Ishikawa (cell line): ENCODE measurements around the gene SLC38A10.

Experiments used
- CEBPB ChIP-seq: IDR thresholded peaks from 2 replicates; pipeline ENCODE4 v1.6.1; 2012
- CREB1 ChIP-seq: IDR thresholded peaks from 2 replicates; pipeline ENCODE4 v1.6.1; 2012; ENCODE audit warnings: low read depth
- EGR1 ChIP-seq: IDR thresholded peaks from 2 replicates; pipeline ENCODE4 v1.6.1; 2012
- EP300 ChIP-seq: IDR thresholded peaks from 2 replicates; pipeline ENCODE4 v1.6.1; 2012; ENCODE audit warnings: borderline replicate concordance
- FOXM1 ChIP-seq: IDR thresholded peaks from 2 replicates; pipeline ENCODE4 v1.6.1; 2012; ENCODE audit warnings: low read depth, borderline replicate concordance
- NFIC ChIP-seq: IDR thresholded peaks from 2 replicates; pipeline ENCODE4 v1.6.1; 2012
- RAD21 ChIP-seq: IDR thresholded peaks from 2 replicates; pipeline ENCODE4 v1.6.1; 2012; ENCODE audit warnings: low read depth
- TAF1 ChIP-seq: IDR thresholded peaks from 2 replicates; pipeline ENCODE4 v1.6.1; 2012; ENCODE audit warnings: low read depth, mild to moderate bottlenecking
- TCF12 ChIP-seq: IDR thresholded peaks from 2 replicates; pipeline ENCODE4 v1.6.1; 2012; ENCODE audit warnings: low read depth
- TEAD4 ChIP-seq: IDR thresholded peaks from 2 replicates; pipeline ENCODE4 v1.6.1; 2012
- USF1 ChIP-seq: IDR thresholded peaks from 2 replicates; pipeline ENCODE4 v1.6.1; 2012
- YY1 ChIP-seq: IDR thresholded peaks from 2 replicates; pipeline ENCODE4 v1.6.1; 2012; ENCODE audit warnings: low read depth
- ZBTB7A ChIP-seq: IDR thresholded peaks from 2 replicates; pipeline ENCODE4 v1.6.1; 2012; ENCODE audit warnings: low read depth
- TF ChIP-seq, protein P1 (sequence below): IDR thresholded peaks from 2 replicates; pipeline ENCODE4 v1.6.1; 2012; ENCODE audit warnings: low read depth, mild to moderate bottlenecking
- TF ChIP-seq, protein P2 (sequence below): IDR thresholded peaks from 2 replicates; pipeline ENCODE4 v1.6.1; 2012

Gene SLC38A10

DNA sequence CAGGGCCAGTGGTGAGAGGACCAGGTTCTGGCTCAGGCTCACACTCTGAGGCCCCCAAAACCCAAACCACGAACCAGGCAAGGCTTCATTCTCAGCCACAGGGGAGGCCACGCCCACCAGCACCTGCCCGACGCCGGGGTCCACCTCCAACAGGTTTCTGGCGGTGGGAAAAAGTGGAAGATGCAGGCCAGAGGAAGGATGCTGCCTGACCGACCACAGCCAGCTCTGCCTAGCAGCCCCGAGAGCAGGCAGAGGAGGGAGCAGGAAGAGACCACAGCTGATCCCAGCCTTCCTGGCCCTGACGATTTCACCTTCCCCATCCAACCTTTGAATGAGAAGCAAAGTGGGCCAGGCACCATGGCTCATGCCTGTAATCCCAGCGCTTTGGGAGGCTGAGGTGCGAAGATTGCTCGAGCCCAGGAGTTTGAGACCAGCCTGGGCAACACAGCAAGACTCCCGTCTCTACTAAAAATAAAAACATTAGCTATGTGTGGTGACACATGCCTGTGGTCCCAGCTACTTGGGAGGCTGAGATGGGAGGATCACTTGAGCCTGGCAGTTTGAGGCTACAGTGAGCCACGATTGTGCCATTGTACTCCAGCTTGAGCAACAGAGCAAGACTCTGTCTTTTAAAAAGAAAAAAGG is 30.7 kb upstream of the SLC38A10 start:
- no peak for TF ChIP-seq EGR1
- TF ChIP-seq CEBPB, result no peak
- TF ChIP-seq EP300, result no peak
- TF ChIP-seq TAF1, result no peak
- no peak for TF ChIP-seq TCF12
- TF ChIP-seq, protein P1, sequence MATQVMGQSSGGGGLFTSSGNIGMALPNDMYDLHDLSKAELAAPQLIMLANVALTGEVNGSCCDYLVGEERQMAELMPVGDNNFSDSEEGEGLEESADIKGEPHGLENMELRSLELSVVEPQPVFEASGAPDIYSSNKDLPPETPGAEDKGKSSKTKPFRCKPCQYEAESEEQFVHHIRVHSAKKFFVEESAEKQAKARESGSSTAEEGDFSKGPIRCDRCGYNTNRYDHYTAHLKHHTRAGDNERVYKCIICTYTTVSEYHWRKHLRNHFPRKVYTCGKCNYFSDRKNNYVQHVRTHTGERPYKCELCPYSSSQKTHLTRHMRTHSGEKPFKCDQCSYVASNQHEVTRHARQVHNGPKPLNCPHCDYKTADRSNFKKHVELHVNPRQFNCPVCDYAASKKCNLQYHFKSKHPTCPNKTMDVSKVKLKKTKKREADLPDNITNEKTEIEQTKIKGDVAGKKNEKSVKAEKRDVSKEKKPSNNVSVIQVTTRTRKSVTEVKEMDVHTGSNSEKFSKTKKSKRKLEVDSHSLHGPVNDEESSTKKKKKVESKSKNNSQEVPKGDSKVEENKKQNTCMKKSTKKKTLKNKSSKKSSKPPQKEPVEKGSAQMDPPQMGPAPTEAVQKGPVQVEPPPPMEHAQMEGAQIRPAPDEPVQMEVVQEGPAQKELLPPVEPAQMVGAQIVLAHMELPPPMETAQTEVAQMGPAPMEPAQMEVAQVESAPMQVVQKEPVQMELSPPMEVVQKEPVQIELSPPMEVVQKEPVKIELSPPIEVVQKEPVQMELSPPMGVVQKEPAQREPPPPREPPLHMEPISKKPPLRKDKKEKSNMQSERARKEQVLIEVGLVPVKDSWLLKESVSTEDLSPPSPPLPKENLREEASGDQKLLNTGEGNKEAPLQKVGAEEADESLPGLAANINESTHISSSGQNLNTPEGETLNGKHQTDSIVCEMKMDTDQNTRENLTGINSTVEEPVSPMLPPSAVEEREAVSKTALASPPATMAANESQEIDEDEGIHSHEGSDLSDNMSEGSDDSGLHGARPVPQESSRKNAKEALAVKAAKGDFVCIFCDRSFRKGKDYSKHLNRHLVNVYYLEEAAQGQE, result no peak
- no peak for TF ChIP-seq ZBTB7A
- TF ChIP-seq TEAD4, result no peak
- TF ChIP-seq, protein P2, sequence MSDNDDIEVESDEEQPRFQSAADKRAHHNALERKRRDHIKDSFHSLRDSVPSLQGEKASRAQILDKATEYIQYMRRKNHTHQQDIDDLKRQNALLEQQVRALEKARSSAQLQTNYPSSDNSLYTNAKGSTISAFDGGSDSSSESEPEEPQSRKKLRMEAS, result no peak
- TF ChIP-seq RAD21, result no peak
- no peak for TF ChIP-seq CREB1
- TF ChIP-seq YY1, result no peak
- TF ChIP-seq FOXM1, result no peak
- no peak for TF ChIP-seq USF1
- no peak for TF ChIP-seq NFIC

DNA sequence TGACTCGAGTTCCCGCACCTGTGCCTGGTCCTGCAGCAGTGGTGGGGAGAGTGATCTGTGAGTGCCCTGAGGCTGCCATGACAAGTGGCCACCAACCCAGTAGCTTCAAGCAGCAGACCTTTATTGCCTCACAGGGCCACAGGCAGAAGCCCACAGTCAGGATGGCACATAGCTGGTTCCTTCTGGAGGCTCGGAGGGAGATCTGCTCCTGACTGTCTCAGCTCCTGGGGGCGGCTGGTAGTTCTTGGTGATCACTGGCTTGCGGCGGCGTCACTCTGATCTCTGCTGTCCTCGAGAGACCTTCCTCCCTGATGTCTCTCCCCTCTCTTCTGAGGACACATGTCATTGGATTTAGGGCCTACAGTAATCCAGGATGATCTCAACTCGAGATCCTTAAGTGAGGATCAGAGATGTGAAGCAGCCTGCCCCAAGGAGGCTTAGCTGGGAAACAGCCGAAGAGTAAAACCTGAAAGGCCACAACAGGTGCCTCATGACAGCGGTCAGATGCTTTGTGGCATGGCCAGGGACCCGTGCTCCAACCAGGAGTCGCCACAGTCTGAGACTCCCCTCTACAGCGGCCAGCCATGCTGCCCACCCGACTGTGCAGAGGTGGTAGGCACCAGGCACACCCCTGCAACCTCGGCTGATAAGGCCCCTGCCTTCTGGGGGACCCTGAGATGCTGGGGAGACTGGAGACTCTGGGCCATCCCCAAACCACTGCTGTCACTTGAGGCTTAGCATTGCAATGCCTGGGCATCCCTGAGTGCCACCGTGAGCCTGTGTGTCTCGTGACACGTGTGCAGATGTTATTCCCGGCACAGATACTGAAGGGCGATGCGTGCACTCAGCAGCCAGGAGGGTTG is 30.0 kb upstream of the SLC38A10 start:
- TF ChIP-seq USF1 (no peak), CREB1 (no peak), NFIC (no peak)
- TF ChIP-seq, protein P2, result no peak

DNA sequence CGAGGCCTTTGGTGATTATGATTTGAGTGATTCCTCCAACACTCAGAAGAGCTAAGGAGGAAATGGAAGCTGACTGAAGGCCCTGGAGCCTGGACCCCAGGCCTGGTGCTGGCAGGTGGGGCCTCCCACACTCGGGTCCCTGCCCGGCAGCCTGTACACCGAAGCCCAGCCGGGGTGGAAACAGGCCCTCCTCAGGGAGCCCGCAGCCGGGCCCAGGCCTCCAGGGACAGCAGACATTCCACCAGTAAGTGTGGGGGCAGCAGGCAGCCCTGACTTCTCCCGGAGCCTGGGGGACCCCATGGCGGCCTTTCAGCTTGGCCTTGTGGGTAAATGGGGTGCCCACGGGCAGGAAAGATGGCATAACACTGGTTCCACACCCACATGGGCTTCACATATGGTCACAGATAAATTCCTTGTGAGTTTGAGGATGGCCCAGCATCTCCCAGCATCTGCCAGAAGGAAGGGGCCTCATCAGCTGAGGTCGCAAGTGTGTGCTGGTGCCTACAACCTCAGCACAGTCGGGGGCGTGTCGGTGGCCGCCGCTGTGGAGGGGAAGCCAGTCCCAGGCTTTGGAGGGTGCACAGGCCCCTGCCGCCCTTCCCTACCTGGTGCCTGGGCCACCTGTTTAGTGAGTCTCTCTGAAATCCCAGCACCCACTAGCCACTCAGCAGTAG is 29.2 kb upstream of the SLC38A10 start:
- TF ChIP-seq CREB1 (no peak), CEBPB (no peak), TCF12 (no peak), EP300 (no peak), TAF1 (no peak), USF1 (no peak), YY1 (no peak), FOXM1 (no peak), TEAD4 (no peak), NFIC (no peak), EGR1 (no peak), ZBTB7A (no peak), RAD21 (no peak)
- TF ChIP-seq, protein P1, result no peak
- TF ChIP-seq, protein P2, result no peak

- TF ChIP-seq FOXM1, result no peak
- no peak for TF ChIP-seq TEAD4
- no peak for TF ChIP-seq YY1
- no peak for TF ChIP-seq EGR1
- TF ChIP-seq EP300, result no peak
- TF ChIP-seq TCF12, result no peak
- TF ChIP-seq, protein P2, result no peak
- no peak for TF ChIP-seq ZBTB7A
- no peak for TF ChIP-seq TAF1
- no peak for TF ChIP-seq NFIC
- no peak for TF ChIP-seq USF1
- TF ChIP-seq, protein P1, result no peak
- no peak for TF ChIP-seq CREB1
- no peak for TF ChIP-seq RAD21
Measured at GRCh38 chr17:81323411-81323868, 28.3 kb upstream of the SLC38A10 start.
